Sigmoid colon (tissue), 7 donors: ENCODE measurements around the gene PRICKLE2. TPM values are rescaled to one million over a fixed set of nuclear protein-coding genes. Genes with fewer than 3 reads are reported as not detected.

Experiments used
- DNase-seq: peaks from one replicate; pipeline ENCODE4 v3.0.0-alpha.2; 2019
- H3K27ac ChIP-seq, 4 donors: fragments of 200-600 bp; sonication (generic); one replicate each; pipeline ENCODE4 v1.5.1; 2016 to 2019; ENCODE audit warnings: mild to moderate bottlenecking in 1 of 4
- H3K27me3 ChIP-seq, 3 donors: fragments of 200-600 bp; sonication (generic); one replicate each; pipeline ENCODE4 v1.5.1; 2019; ENCODE audit warnings: mild to moderate bottlenecking in 1 of 3
- H3K36me3 ChIP-seq, 4 donors: fragments of 200-600 bp; sonication (generic); one replicate each; pipeline ENCODE4 v1.5.1; 2016 to 2019
- H3K4me1 ChIP-seq, 4 donors: fragments of 200-600 bp; sonication (generic); one replicate each; pipeline ENCODE4 v1.5.1; 2017 to 2019
- H3K4me3 ChIP-seq, 4 donors: fragments of 200-600 bp; sonication (generic); one replicate each; pipeline ENCODE4 v1.5.1; 2017 to 2019; ENCODE audit warnings: mild to moderate bottlenecking in 2 of 4, moderate library complexity in 1 of 4
- H3K9me3 ChIP-seq, 4 donors: fragments of 200-600 bp in 3 of 4; sonication (generic) in 3 of 4; one replicate each; pipeline versions ENCODE4 v1.5.1 to v1.6.1; 2013 to 2019
- EP300 ChIP-seq, 4 donors: sonication (generic); formaldehyde crosslinking; IDR thresholded peaks; one replicate each; pipeline ENCODE4 v1.6.1; 2017; ENCODE audit warnings: antibody characterized with exemption in 4 of 4
- POLR2A ChIP-seq, 2 donors: fragments of 450-650 bp; IDR thresholded peaks; one replicate each; pipeline ENCODE4 v1.6.1; 2016; ENCODE audit warnings: antibody characterized with exemption in 2 of 2, mild to moderate bottlenecking in 2 of 2, moderate library complexity in 2 of 2
- POLR2AphosphoS5 ChIP-seq, 4 donors: sonication (generic); formaldehyde crosslinking; IDR thresholded peaks; one replicate each; pipeline ENCODE4 v1.6.1; 2017; ENCODE audit warnings: antibody characterized with exemption in 4 of 4
- WGBS, 2 donors: extraction: QIAGEN DNeasy Blood & Tissue Kit; methylation state at CpG; one replicate each; pipeline ENCODE4 v1.1.7; 2013; 5-methylcytosine and 5-hydroxymethylcytosine counted together
- intact Hi-C: fragments of 100-400 bp; cut with DNase I; formaldehyde crosslinking; loops from one replicate; pipeline ENCODE4 v1.15.1; 2023
- polyA plus RNA-seq, 3 donors: library from polyadenylated mRNA; stranded (reverse); fragments of 200-250 nt; gene quantifications; one replicate each; pipeline ENCODE4 v1.2.3, GENCODE V29; 2013
- total RNA-seq, 4 donors: library from RNA; depleted of rRNA; stranded (reverse); fragments of >200 nt; gene quantifications; one replicate each; pipeline ENCODE4 v1.1.0, GENCODE V29; 2016
- TF ChIP-seq, protein P1 (sequence below), 4 experiments: fragments of 450-650 bp in 3 of 4; fragments of 200-600 bp in 1 of 4; IDR thresholded peaks; one replicate each; pipeline ENCODE4 v1.5.1; 2016 to 2019; ENCODE audit warnings: antibody characterized with exemption in 4 of 4, mild to moderate bottlenecking in 3 of 4, moderate library complexity in 2 of 4
- donor health status: healthy with polysubstance abuse.
- donor health status: Bipolar disorder and iron deficiency.
- donor health status: healthy.

Gene PRICKLE2
- total and polyA plus RNA-seq, 7 donors = 0.69 to 96.7 (median 61.1) TPM

DNA sequence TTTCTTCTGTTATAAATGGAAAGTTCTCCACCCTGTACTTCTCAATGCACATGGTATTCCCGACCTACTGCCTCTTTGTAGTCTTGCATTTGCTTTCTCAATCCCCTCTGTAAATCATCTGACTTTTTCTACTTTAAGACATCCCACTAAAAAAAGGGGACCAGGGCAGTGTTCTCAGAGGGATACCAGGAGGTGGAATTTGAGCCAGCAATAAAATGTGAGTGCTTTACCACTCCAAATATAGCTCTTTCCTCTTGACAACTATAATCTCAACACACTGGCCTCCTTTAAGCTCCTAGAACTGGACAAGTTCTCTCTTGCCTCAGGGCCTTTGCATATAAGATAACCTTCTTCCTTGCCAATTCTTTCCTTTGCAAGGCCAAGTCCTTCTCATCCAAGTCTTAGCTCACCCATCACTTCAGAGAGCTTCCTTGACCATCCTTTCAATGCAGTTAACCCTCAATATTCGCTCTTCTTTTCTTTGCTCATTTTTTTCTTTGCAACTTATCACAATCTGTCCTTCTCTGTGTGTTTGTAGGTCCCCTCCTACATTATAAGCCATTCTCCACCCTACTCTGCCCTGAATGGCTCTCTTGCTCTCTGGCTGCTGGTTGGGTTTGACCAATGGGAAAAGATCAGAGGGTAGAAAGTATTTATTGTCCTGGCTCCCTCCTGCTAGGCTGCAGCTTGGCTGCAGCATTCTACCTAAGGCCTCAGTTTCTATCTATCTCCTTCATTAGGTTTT, 93.4 kb downstream of the PRICKLE2 start:
- peak overlapping the region; percentile 17 to 74 (median 49) for H3K27ac ChIP-seq
- no peaks in the 10 kb centered on the region for H3K9me3 ChIP-seq
- 78 to 82% methylated on average over 2 of the region's 2 CpGs for WGBS, 2 donors
- H3K36me3 ChIP-seq = peaks cover 0 to 22% (median 0%) of the 10 kb centered on the region in 4 donors
- peaks cover 0 to 42% (median 39%) of the 10 kb centered on the region in 4 donors for H3K4me1 ChIP-seq
- intact Hi-C loops = no loop called here
- no peak overlapping the region for H3K4me3 ChIP-seq
- TF ChIP-seq EP300 (IDR thresholded peaks at IDR 0.05) (no peak), POLR2A (IDR thresholded peaks at IDR 0.05) (no peak), POLR2AphosphoS5 (IDR thresholded peaks at IDR 0.05) (no peak)
- TF ChIP-seq, protein P1, sequence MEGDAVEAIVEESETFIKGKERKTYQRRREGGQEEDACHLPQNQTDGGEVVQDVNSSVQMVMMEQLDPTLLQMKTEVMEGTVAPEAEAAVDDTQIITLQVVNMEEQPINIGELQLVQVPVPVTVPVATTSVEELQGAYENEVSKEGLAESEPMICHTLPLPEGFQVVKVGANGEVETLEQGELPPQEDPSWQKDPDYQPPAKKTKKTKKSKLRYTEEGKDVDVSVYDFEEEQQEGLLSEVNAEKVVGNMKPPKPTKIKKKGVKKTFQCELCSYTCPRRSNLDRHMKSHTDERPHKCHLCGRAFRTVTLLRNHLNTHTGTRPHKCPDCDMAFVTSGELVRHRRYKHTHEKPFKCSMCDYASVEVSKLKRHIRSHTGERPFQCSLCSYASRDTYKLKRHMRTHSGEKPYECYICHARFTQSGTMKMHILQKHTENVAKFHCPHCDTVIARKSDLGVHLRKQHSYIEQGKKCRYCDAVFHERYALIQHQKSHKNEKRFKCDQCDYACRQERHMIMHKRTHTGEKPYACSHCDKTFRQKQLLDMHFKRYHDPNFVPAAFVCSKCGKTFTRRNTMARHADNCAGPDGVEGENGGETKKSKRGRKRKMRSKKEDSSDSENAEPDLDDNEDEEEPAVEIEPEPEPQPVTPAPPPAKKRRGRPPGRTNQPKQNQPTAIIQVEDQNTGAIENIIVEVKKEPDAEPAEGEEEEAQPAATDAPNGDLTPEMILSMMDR (IDR thresholded peaks at IDR 0.05) = no peak
- no peak for DNase-seq
- no peaks in the 10 kb centered on the region for H3K27me3 ChIP-seq

DNA sequence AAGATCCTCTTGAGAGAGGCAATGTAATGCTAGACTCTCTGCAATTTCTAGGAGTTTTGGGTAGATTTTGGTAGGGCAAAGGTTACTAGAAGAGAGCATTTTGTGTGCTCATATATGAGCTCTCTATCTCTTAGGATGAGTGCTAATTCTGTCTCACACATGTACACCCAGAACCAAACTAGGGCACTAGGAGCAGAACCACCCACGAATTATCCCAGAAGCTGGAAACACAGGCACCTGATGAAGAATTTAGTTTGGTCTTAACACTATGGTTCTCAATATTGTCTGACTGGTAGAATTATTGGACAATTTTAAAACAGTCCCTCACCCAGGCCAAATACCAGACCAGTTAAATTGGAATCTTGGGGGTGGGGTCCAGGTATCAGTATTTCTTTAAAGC, 94.8 kb downstream of the PRICKLE2 start:
- intact Hi-C loops = no loop called here
- Histone ChIP-seq H3K4me3 (no peak overlapping the region), H3K27me3 (no peaks in the 10 kb centered on the region), H3K4me1 (peaks cover 0 to 41% (median 36%) of the 10 kb centered on the region in 4 donors), H3K36me3 (peaks cover 0 to 22% (median 0%) of the 10 kb centered on the region in 4 donors), H3K9me3 (no peaks in the 10 kb centered on the region), H3K27ac (peak overlapping the region in 2 of 4 donors; percentile 39 to 74)
- 84 to 88% methylated on average over 1 of the region's 1 CpG for WGBS, 2 donors
- no peak for DNase-seq
- TF ChIP-seq POLR2AphosphoS5 (IDR thresholded peaks at IDR 0.05) (no peak), EP300 (IDR thresholded peaks at IDR 0.05) (no peak), POLR2A (IDR thresholded peaks at IDR 0.05) (no peak)
- TF ChIP-seq, protein P1 (IDR thresholded peaks at IDR 0.05) = no peak

DNA sequence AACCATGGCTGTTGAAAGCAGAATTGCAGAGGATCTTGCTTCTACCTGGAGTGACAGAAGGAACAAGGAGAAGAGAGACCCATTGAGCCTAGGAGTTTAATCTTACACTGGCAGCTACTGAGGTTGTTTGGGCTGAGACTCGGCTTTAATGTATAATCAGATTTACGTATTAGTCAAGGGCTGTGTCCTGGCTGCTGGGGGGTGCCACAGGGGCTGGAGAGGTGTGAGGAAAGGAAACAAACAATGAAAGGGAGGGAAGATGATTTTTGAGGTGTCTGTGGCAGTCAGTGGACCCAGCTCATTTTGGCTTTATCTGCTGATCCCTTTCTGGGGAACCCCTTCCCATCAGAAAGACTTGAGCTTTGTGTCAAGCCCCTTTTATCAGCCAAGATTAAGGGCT, 95.7 kb downstream of the PRICKLE2 start:
- peaks cover 0 to 24% (median 0%) of the 10 kb centered on the region in 4 donors for H3K36me3 ChIP-seq
- H3K27me3 ChIP-seq = no peaks in the 10 kb centered on the region
- peaks cover 0 to 35% (median 33%) of the 10 kb centered on the region in 4 donors for H3K4me1 ChIP-seq
- H3K9me3 ChIP-seq = no peaks in the 10 kb centered on the region
- 83 to 90% methylated on average over 2 of the region's 2 CpGs for WGBS, 2 donors
- intact Hi-C loops = no loop called here
- no peak for DNase-seq
- H3K27ac ChIP-seq = no peak overlapping the region
- TF ChIP-seq EP300 (IDR thresholded peaks at IDR 0.05) (no peak), POLR2AphosphoS5 (IDR thresholded peaks at IDR 0.05) (no peak), POLR2A (IDR thresholded peaks at IDR 0.05) (no peak)
- TF ChIP-seq, protein P1 (IDR thresholded peaks at IDR 0.05) = no peak
- H3K4me3 ChIP-seq = no peak overlapping the region

DNA sequence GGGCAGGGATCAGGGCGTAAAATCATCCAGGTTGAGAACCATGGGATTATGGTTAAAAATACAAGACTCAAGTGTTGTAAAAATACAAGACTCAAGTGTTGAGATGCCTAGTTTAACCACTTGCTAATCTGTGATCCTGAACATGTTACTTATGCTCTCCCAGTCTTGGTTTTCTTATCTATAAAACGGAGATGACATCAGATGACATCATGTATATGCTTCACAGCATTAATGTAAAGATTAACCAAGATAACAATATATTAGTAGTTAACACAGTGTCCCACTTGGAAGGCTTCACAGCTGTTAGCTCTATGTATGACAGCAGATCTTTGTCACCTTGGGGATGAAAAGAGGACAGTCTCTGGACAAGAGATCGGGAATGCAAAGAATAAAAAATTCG, 96.2 kb downstream of the PRICKLE2 start:
- DNase-seq = no peak

More for the DNA sequence above, 96.2 kb downstream of the PRICKLE2 start:
- no peak for TF ChIP-seq EP300 (IDR thresholded peaks at IDR 0.05)
- TF ChIP-seq POLR2A (IDR thresholded peaks at IDR 0.05) = no peak
- TF ChIP-seq, protein P1 (IDR thresholded peaks at IDR 0.05) = no peak
- TF ChIP-seq POLR2AphosphoS5 (IDR thresholded peaks at IDR 0.05) = no peak
- H3K4me3 ChIP-seq = no peak overlapping the region
- peaks cover 0 to 26% (median 0%) of the 10 kb centered on the region in 4 donors for H3K36me3 ChIP-seq
- 66 to 74% methylated on average over 4 of the region's 4 CpGs for WGBS, 2 donors
- H3K9me3 ChIP-seq = no peaks in the 10 kb centered on the region
- no peak overlapping the region for H3K27ac ChIP-seq
- H3K4me1 ChIP-seq = peaks cover 0 to 30% (median 29%) of the 10 kb centered on the region in 4 donors
- intact Hi-C loops = no loop called here
- no peaks in the 10 kb centered on the region for H3K27me3 ChIP-seq
